Measurements from ENCODE around the gene INVS. TPM values are rescaled to one million over a fixed set of nuclear protein-coding genes. Genes with fewer than 3 reads are reported as not detected.
"Not testable (repeated sequence)": the region's sequence is repeated elsewhere in the genome, so short reads cannot be mapped to it uniquely, and the experiment has no call there.

INVS gene
- total RNA-seq, 1 donor from 2014 or later: 24.2 TPM

DNA sequence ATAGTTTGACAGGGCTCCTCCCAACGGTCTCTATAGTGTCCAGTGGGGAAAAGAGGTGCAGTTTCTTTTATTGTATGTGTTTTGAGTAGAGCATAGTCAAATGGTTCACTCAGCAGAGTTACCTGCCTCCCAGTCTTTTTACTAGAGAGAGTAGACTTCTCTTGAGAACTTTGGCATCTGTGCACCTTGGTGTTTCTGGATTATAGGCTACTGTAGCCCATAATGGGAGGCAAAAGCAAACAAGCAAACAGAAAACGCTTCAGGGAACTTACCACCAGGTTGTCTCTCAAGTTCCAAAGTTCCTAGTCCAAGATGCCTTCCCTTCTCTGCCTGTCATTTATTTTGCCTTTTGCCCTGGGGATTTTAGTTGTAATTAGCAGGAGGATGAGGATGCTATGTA lies 26.2 kb downstream of the INVS start:
- no peak for DNase-seq

DNA sequence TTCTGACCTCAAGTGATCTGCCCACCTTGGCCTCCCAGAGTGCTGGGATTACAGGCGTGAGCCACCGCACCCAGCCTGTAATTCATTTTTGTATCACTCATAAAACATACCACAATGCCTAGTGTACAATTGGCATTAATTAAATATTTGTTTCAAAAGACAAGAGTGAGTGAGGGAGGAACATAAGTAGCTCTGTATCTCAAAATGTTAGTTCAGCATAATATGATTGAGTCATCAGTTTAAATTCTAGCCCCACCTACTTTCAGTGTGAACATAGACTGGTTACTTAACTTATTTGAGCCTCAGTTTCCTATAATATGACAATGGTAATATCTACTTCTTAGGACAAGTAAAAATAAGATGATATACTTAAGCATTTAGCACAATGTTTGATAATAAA lies 26.9 kb downstream of the INVS start:
- DNase-seq: no peak

DNA sequence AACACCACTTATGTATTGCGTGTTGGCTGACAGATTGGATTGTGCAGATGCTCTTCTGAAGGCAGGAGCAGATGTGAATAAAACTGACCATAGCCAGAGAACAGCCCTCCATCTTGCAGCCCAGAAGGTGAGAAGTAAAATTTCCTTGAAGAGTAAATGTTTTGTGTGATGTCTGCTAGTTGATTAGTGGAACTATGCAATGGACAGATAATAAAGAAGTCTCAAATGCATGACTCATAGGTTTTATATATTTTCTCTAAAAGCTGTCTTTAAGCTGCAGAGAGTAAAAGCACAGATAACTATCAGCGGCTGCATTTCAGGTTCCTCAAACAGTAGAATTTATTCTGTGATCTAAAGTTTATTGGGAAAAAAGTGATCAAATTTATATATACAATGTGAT lies 27.4 kb downstream of the INVS start:
- DNase-seq: no peak

DNA sequence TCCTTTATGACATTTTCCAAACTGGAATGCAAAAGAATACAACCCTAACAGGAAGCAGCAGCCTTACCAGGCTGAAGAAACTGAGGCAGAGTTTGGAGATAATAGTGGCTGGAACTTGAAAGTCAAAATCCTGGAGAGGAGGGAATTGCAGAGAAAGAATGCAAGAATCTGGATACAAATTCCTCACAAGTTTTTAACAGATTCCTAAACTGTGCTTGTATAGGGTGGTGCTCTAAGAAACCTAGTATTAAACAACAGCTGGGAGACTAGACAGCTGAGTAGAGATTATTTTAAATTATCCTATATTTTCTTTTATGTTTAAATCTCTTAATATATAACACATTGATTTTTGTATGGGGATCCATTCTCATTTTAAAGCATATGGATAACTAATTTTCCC lies 30.7 kb downstream of the INVS start:
- no peak for DNase-seq

DNA sequence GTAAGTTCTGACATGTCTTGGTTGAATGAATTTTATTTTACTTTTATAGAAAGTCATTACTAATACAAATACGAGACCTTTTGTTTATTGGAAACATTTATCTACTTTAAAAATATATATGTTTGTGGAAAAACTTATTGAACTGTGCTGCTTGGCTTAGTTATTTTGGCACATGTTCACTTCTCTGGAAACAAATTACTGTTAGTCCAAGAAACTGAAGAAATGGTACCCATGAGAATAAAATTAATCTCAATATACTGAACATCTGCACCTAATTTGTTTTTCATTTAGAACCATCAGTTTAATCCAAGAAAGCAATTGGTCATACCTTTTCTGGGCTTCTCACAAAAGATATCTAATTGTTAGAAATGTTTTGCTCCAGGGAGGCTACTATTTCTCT lies 32.2 kb downstream of the INVS start:
- DNase-seq: no peak

DNA sequence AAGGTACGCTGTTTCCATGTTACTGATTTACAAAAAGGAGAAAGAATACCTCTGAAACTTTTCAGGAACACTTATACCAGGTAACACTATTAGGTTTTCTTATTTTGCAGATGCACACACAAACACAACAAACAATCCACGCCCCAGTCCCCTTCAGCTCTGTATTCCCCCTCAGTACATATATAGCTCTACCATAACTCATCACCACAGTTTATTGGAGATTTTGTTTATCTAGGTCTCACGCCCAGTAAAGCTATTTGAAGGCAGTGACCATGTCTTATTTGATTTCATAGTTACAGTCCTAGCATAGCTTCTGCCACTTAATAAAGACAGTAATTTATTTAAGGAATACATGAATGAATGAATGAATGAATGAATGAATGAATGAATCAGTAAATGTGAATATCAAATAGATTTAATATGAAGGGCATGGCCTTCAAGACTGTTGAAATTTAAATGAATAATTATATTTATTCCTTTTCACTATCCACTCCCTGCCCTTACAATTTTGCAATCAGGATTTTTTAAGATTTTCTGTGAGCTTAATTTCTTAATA lies 32.9 kb downstream of the INVS start:
- DNase-seq: no peak

DNA sequence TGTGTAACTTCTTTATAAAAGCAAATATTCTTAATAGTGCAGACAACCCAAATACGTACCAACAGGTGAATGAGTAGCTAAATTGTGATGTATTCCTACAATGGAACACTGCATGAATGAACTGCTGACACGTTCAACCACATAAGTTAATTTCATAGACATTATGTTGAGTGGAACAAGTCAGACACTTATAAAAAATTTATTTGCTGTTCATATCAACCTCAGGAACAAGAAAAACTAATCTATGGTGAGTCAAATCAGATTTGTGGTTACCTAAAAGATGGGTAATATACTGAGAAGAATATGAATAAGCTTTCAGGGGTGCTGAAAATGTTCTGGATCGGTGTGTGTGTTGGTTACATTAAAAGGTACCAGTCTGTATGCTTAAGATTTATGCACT lies 35.7 kb downstream of the INVS start:
- no peak for DNase-seq

DNA sequence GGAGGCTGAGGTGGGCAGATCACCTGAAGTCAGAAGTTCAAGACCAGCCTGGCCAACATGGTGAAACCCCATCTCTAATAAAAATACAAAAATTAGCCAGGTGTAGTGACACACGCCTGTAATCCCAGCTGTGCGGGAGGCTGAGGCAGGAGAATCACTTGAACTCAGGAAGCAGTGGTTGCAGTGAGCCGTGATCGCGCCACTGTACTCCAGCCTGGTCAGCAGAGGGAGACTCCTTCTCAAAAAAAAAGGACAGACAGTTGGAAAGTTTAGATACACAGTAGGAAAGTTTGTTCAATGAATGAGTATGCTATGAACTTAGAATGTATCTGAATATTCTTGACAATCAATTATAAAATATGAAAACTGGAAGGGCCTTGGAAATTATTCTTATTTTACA lies 37.8 kb downstream of the INVS start:
- not testable (repeated sequence) for DNase-seq

DNA sequence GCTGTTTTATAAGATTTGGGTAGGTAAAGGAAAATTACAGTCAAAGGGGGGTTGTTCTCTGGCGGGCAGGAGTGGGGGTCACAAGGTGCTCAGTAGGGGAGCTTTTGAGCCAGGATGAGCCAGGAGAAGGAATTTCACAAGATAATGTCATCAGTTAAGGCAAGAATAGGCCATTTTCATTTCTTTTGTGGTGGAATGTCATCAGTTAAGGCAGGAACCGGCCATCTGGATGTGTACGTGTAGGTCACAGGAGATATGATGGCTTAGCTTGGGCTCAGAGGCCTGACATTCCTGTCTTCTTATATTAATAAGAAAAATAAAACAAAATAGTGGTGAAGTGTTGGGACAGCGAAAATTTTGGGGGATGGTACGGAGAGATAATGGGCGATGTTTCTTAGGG lies 41.3 kb downstream of the INVS start:
- DNase-seq: not testable (repeated sequence)

DNA sequence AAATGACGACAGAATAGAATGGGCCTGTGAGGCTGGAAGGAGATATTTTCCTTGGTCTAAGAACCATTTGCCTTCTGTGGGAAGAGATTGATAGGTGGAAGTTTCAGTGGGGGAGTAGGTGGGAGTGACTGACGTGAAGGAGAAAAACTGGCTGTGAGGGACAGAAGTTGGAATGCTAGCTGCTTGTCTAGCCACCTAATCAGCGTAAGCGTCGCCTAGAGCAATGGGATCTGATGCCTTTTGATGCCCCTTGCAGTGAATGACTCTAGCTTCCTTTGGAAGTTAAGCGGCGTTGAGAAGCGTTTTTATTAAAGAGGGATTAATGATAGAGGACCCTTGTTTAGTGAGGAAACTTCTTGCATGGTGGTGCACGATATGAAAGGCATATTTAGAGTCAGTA lies 42.8 kb downstream of the INVS start:
- DNase-seq: not testable (repeated sequence)

DNA sequence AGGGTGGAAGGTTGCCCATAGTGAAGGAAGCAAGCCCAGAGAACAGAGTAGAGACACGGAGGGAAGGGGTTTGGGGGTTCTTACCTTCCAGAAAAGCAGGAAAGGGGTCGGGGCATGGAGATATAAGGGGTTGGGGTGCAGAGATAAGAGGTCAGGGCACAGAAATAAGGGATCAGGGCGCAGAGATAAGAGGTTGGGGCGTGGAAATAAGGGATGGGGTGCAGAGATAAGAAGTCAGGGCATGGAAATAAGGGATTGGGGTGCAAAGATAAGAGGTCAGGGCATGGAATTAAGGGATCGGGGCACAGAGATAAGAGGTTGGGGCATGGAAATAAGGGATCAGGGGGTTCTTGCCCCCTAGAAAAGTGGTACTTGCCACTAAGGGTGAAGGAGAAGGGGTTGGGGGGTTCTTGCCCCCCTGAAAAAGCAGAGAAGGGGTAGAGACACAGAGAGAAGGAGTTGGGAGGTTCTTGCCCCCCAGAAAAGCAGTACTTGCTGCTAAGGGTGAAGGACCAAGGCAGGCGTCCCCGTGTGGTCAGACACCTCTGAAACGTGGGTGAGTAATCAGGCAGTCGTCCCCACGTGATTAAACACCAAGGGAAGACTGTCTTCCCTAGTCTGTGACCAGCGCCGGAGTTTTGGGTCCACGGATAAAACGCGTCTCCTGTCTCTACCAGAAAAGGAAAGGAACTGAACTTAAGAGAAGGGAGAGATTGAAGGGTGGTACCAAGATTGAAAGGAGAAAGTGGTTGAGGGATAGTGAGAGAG lies 46.3 kb downstream of the INVS start:
- not testable (repeated sequence) for DNase-seq

DNA sequence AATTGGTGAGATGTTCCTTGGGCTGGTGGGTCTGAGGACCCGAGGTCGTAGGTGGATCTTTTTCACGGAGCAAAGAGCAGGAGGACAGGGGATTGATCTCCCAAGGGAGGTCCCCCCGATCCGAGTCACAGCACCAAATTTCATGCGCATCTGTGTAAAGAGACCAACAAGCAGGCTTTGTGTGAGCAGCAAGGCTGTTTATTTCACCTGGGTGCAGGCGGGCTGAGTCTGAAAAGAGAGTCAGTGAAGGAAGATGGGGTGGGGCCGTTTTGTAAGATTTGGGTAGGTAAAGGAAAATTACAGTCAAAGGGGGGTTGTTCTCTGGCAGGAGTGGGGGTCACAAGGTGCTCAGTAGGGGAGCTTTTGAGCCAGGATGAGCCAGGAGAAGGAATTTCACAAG lies 46.9 kb downstream of the INVS start:
- DNase-seq: not testable (repeated sequence)

DNA sequence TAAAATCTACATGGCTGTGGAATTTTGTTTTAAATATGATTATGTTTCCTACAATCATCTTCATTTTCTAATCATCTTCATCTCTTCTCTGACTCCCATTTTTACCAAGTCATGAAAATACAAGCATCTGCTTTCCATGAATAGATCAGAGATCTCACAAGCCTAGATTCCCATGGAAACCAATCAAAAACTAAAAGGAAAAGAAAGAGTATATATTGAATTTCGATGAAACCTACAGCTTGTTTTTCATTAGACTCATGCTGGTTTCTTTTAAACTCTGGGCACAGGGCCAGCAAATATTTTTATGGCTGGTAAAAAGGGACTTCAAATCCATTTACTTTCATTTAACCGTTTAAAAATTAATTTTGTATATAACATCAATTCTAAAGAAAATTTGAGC lies 51.2 kb downstream of the INVS start:
- no peak for DNase-seq

DNA sequence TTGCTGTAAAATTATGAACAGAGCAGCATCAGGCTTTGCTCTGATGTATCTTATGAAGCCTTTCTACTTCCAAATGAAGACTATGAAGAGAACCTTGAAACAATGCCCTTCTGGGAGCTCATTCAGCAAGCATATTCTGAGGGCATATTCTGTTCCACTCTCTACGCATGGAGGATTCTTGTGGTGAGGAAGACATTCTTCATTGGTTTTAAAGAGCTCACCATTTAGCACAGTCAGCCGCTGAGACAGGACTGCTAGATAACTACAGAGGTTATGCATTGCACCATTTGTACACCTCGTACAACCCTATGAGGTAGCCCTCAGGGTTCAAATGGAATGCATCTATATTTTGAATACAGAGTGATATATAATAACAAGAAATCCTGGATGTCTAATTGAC lies 61.0 kb downstream of the INVS start:
- DNase-seq: no peak

DNA sequence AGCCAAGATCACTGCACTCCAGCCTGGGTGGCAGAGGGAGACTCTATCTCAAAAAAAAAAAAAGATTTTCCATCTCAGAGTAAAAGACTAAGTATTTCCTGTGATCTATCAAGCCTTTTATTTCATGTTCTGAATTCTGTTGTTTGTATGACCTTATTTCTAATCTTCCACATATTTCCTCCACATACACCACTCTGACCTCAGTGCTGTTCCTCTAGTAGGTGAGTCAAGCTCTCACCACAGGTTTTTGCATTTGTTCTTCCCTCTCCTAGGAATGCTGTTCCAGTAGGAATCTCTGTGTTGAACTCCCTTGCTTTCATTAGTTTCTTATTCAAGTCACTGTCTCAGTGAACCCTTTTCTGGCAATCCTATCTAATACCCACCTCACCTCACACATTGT lies 68.1 kb downstream of the INVS start:
- DNase-seq: no peak

DNA sequence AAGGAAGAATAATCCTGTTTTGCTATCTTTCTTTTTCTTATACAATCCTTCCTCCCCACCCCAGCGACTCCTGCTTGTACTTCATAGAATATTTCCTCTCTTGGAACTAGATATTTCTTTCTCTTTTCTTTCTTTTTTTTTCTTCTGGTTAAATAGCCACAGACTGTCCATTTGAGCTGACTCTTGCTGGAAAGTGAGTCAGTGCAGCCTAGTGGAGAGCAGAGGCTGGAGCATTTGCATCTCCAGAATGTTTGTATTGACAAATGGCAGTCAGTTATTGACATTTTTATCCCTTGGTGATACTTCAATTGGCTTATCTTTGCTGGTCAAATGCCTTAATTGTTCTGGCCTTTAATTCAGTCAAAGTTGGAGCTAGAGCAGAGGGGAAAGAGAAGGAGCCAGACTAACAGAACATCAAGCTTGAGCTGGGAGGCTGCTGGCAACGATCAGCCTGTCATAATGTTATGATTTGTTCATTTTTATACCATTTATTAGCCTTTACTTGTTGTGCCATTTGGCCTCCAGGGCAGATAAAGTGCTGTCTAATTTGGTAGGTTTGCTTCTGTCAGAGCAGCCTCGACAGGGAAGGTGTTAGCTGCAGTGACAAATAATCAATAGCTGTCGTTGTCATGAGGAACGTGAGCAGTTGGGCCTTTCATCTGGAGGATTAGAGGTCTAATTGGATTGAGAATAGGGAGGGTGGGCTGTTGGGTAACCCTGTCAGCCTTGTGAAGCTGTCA lies 69.0 kb downstream of the INVS start:
- no peak for DNase-seq

DNA sequence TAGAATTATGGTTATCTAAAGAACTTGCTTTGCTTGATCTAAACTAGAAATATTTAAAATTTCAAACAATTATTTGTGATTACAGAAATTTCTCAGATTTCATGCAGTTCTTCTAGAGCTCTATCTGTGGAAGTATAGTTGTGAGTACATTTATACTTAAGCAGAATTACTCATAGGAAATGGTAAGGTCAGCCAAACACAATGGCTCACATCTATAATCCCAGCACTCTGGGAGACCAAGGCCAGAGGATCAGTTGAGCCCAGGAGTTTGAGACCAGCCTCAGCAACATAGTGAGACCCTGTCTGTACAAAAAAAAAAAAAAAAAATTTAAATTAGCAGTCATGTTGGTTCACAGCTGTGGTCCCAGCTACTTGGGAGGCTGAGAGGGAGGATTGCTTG lies 71.0 kb downstream of the INVS start:
- DNase-seq: no peak

DNA sequence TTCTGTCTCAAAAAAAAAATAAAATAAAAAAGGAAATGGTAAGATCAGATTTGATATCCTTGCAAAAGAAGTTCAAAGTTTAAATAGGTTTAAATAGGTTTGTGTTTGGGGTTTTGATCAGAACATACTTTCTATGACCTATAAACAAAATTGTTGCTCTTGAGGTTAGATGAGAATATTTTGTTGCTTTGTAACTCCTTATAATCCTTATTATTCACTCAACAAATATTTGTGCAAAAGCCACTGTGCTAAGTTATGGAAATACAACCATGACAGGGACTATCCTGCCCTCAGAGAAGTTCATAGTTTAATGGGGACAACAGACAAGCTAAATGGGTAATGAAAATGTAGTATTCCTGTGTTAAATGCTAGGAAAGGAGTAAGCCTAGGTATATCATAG lies 71.5 kb downstream of the INVS start:
- no peak for DNase-seq

DNA sequence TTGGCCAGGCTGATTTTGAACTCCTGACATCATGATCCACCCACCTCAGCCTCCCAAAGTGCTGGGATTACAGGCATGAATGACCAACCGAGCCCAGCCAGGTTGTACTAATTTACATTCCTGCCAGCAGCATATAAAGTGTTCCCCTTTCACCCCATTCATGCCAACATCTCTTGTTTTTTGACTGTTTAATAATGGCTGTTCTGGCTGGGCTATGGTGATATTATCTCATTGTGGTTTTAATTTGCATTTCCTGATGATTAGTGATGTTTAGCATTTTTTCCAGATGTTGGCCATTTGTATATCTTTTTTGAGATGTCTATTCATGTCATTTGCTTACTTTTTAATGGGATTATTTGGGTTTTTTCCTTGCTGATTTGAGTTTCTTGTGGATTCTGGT lies 87.3 kb downstream of the INVS start:
- no peak for DNase-seq

DNA sequence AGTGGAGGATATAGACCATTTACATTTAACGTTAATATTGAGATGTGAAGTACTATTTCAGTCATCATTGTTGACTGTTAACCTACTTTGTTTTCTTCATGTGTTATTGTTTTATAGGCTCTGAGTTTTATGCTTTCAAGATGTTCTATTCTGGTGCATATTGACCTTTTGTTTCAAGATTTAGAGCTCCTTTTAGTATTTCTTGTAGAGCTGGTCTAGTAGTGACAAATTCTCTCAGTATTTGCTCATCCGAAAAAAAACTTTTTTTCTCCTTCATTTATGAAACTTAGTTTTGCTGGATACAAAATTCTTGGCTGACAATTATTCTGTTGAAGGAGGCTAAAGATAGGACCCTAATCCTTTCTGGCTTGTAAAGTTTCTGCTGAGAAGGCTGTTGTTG lies 91.3 kb downstream of the INVS start:
- DNase-seq: no peak

DNA sequence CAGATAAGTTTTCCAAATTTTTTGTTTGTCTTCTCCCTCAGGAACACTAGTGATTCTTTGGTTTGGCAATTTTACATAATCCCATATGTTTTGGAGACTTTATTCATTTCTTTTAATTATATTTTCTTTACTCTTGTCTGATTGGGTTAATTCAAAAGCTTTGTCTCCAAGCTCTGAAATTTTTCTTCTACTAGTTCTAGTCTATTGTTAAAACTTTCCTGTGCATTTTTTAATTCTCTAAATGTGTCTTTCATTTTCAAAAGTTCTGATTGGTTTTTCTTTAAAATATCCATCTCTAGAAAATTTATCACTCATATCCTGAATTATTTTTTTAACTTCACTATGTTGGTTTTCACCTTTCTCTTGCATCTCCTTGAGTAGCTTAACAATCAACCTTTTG lies 92.2 kb downstream of the INVS start:
- no peak for DNase-seq

DNA sequence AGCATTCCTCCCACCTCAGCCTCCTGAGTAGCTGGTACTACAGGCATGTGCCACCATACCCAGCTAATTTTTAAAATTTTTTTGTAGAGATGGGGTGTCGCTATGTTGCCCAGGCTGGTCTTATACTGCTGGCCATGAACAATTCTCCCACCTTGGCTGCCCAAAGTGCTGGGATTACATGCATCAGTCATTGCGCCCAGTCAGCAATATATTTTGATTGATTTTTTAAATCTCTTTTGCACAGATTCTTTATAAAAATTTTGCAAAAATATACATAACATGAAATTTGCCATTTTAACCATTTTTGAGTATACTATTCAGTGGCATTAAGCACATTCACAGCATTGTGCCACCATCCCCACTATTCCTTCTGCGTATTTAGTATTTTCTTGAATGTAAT lies 94.0 kb downstream of the INVS start:
- no peak for DNase-seq

DNA sequence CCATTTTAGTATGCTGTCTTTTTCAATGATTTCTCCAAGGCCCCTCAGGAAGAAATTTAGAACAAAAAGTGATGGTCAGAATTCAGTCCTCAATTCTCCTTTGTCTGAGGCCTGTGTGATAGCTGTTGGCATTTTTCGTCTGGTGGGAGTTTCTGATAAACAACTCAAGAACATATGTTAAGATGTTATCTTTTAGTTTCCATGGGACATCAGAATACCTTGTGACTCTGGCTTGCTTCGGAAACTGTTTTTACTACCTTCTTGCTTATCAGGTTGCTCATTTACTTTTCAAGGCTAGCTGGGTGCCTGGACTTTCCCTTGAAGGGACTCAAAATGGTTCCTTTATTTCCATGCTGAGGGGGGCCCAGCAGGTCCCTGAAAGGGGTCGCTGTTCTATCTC lies 97.2 kb downstream of the INVS start:
- no peak for DNase-seq

DNA sequence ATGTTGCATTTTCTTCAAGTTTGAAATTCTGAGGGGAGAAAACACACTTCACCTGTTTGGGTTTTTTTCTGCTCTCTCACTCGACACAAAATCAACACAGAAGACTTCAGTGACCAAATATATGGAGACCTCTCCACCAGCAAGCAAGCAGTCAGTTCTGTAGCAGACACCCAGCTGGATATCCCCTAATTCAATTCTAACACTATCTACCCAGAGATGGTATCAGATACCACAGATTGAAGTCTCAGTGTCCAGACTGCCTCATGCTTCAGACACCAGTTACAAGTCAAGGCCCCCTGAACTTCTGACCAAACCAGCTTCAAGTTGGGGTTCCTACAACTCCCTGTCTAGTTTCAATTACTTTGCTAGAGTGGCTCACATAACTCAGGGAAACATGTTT lies 97.8 kb downstream of the INVS start:
- no peak for DNase-seq

Data from occipital lobe (tissue), 2 donors.